Measurements from ENCODE around the gene MAN2A2. TPM values are rescaled to one million over a fixed set of nuclear protein-coding genes. Genes with fewer than 3 reads are reported as not detected.

The MAN2A2 gene
- total and polyA plus RNA-seq, 2 of the 8 experiments (the other 6 are each of a cell fraction or from before 2014, with no cell fraction given), result 23.1 to 29.7 TPM

- Histone ChIP-seq H3K9ac (replicated peaks in 1 of 4; ENCODE audit: extremely low read depth in 1 of 4, low read depth in 3 of 4, low read length in 3 of 4) (no peak overlapping the region), H4K20me1 (replicated peaks in 1 of 2; ENCODE audit: control insufficient read depth in 1 of 2, insufficient read depth in 2 of 2, low read length in 2 of 2) (peaks cover 0 to 6% of the 10 kb centered on the region in 2 experiments), H2AK5ac (ENCODE audit: low read depth, low read length) (no peak overlapping the region), H2AFZ (ENCODE audit: low read length) (no peak overlapping the region), H3K9me3 (ENCODE audit: insufficient read depth in 2 of 2, low read depth in 1 of 2, low read length in 1 of 2) (no peaks in the 10 kb centered on the region), H3K4me2 (ENCODE audit: insufficient read depth in 1 of 2, low read depth in 2 of 2, low read length in 2 of 2) (no peak overlapping the region), H3K14ac (ENCODE audit: insufficient read length) (no peak overlapping the region), H2BK12ac (ENCODE audit: low read depth, low read length) (no peak overlapping the region), H3K18ac (ENCODE audit: extremely low read depth, low read length) (no peak overlapping the region), H3K23ac (ENCODE audit: insufficient read length) (no peak overlapping the region), H3K4ac (replicated peaks; ENCODE audit: insufficient read length, low read depth, low read length) (no peak overlapping the region), H3K79me1 (ENCODE audit: low read depth, low read length) (peaks cover 2% of the 10 kb centered on the region; the same call in 1 of the 2 replicates), H3K27ac (ENCODE audit: low read depth, low read length) (no peak overlapping the region), H4K8ac (ENCODE audit: extremely low read depth, insufficient read depth, low read length) (no peak overlapping the region), H3K23me2 (ENCODE audit: low read depth, low read length) (0 out of 2 replicates have a peak, but pooled peaks cover 1% of the 10 kb centered on the region), H2BK120ac (replicated peaks; ENCODE audit: low read depth, low read length) (no peak overlapping the region), H2BK20ac (ENCODE audit: low read length) (no peak overlapping the region), H3K4me1 (replicated peaks in 1 of 4; ENCODE audit: control insufficient read depth in 3 of 4, insufficient read depth in 4 of 4, low read length in 3 of 4) (peaks cover 11 to 23% (median 15%) of the 10 kb centered on the region in 4 experiments), H3K79me2 (ENCODE audit: control insufficient read depth in 1 of 2, insufficient read depth in 2 of 2, low read length in 2 of 2) (peaks cover 0 to 5% of the 10 kb centered on the region in 2 experiments; a peak in 2 of 4 replicates), H2BK5ac (ENCODE audit: low read depth, low read length) (no peak overlapping the region), H3K27me3 (replicated peaks in 1 of 4; ENCODE audit: control insufficient read depth in 3 of 4, extremely low read depth in 1 of 4, insufficient read depth in 3 of 4, low read length in 3 of 4) (no peaks in the 10 kb centered on the region), H3K56ac (replicated peaks; ENCODE audit: insufficient read length, low read depth, low read length) (no peak overlapping the region), H3K36me3 (ENCODE audit: control insufficient read depth in 2 of 4, insufficient read depth in 4 of 4, low read length in 3 of 4) (peaks cover 5 to 18% (median 13%) of the 10 kb centered on the region in 4 experiments; a peak in 5 of 8 replicates), H4K91ac (replicated peaks; ENCODE audit: insufficient read length, low read length) (no peak overlapping the region), H4K5ac (ENCODE audit: insufficient read length, low read depth, low read length) (no peak overlapping the region), H3K4me3 (ENCODE audit: extremely low read depth in 1 of 4, insufficient read depth in 2 of 4, low read depth in 3 of 4, low read length in 4 of 4) (no peak overlapping the region), H2BK15ac (ENCODE audit: low read length) (no peak overlapping the region)
- ChIA-PET POLR2A (ENCODE audit: partially characterized antibody) (no interaction called here), CTCF (ENCODE audit: partially characterized antibody) (no interaction called here)
- FAIRE-seq (no peak), DNase-seq (ENCODE audit: low read depth in 1 of 2, low spot score in 2 of 2) (no peak)
- TF ChIP-seq POU5F1 (IDR thresholded peaks at IDR 0.05; ENCODE audit: low read depth, low read length), result no peak
- TF ChIP-seq USF2 (IDR thresholded peaks at IDR 0.05; ENCODE audit: low read length), result no peak
- TF ChIP-seq POLR2A (IDR thresholded peaks at IDR 0.05; ENCODE audit: control extremely low read depth in 1 of 2, low read depth in 2 of 2, low read length in 2 of 2), result no peak
- no peak for TF ChIP-seq CREB1 (IDR thresholded peaks at IDR 0.05)
- no peak for TF ChIP-seq NRF1 (IDR thresholded peaks at IDR 0.05; ENCODE audit: low read depth, low read length)
- TF ChIP-seq BCL11A (IDR thresholded peaks at IDR 0.05; ENCODE audit: low read depth in 2 of 2, low read length in 2 of 2), result no peak
- WGBS, 2 experiments (ENCODE audit: extremely low coverage in 1 of 2, insufficient coverage in 1 of 2, insufficient read length in 1 of 2, insufficient replicate concordance in 2 of 2, low coverage in 1 of 2, low lambda C conversion rate in 2 of 2, missing lambda C conversion rate in 1 of 2), result 96% methylated on average over 14 of the region's 14 CpGs; no CpG with 5 or more reads in 1 of the 2 experiments
Measured at GRCh38 chr15:90877315-90877714, 25.8 kb upstream of the MAN2A2 start.
